Uterus (tissue), 2 donors: ENCODE data around the gene MCRIP1.
A peak's percentile ranks its signal among the peaks of the same experiment; 100 is the strongest.

Source experiments
- POLR2A ChIP-seq, 2 donors: fragments of 450-650 bp; IDR thresholded peaks; one replicate each; pipeline ENCODE4 v1.6.1; 2016; ENCODE audit warnings: antibody characterized with exemption in 2 of 2, mild to moderate bottlenecking in 1 of 2, moderate library complexity in 1 of 2
- TF ChIP-seq, protein P1 (sequence below), 4 experiments: fragments of 200-600 bp in 2 of 4; fragments of 450-650 bp in 2 of 4; sonication (generic) in 2 of 4; IDR thresholded peaks; one replicate each; pipeline ENCODE4 v1.5.1; 2016 to 2019; ENCODE audit warnings: antibody characterized with exemption in 4 of 4, mild to moderate bottlenecking in 2 of 4, moderate library complexity in 1 of 4

DNA sequence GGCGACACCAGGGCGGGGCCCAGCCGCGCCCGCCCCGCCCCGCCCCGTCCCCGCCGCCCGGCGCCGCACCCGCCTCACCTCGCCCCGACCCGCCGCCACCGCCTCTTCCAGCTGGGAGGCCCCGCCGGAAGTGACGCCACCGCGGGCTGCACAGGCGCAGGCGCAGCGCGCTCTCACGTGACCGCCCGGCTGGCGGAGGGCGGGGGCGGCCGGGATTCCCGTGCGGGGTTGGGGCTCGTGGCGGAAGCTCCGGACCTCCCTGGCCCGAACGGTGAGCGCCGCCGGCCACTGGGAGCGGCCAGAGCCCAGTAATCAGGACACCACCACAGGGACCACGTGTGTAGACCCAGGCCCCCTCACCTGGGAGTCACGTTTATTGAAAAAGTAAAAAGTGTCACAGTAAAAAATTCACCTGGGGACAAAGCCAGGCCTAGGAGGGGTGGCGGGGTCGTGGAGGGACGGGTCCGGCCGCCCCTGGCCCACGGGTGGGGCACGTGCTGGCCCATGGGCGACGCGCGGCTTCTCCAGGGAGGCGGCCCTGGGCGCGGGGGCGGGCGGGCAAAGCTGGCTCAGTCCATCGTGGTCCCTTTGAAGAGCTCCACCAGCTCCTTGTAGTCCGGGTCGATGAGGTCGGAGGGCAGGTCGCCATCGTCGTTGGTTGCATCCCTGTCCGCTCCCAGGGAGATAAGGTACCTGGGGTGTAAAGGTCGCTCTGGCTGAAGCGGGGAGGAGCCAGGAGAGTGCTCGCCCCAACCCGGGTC is at the start of gene MCRIP1:
- TF ChIP-seq, protein P1, sequence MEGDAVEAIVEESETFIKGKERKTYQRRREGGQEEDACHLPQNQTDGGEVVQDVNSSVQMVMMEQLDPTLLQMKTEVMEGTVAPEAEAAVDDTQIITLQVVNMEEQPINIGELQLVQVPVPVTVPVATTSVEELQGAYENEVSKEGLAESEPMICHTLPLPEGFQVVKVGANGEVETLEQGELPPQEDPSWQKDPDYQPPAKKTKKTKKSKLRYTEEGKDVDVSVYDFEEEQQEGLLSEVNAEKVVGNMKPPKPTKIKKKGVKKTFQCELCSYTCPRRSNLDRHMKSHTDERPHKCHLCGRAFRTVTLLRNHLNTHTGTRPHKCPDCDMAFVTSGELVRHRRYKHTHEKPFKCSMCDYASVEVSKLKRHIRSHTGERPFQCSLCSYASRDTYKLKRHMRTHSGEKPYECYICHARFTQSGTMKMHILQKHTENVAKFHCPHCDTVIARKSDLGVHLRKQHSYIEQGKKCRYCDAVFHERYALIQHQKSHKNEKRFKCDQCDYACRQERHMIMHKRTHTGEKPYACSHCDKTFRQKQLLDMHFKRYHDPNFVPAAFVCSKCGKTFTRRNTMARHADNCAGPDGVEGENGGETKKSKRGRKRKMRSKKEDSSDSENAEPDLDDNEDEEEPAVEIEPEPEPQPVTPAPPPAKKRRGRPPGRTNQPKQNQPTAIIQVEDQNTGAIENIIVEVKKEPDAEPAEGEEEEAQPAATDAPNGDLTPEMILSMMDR (IDR thresholded peaks at IDR 0.05), result peak in 1 of 4 experiments; percentile 5
- peak; percentile 70 to 93 for TF ChIP-seq POLR2A (IDR thresholded peaks at IDR 0.05)
